ENCODE data around the gene NBPF1.
"Not testable (repeated sequence)": the region's sequence is repeated elsewhere in the genome, so short reads cannot be mapped to it uniquely, and the experiment has no call there.

NBPF1 gene

DNA sequence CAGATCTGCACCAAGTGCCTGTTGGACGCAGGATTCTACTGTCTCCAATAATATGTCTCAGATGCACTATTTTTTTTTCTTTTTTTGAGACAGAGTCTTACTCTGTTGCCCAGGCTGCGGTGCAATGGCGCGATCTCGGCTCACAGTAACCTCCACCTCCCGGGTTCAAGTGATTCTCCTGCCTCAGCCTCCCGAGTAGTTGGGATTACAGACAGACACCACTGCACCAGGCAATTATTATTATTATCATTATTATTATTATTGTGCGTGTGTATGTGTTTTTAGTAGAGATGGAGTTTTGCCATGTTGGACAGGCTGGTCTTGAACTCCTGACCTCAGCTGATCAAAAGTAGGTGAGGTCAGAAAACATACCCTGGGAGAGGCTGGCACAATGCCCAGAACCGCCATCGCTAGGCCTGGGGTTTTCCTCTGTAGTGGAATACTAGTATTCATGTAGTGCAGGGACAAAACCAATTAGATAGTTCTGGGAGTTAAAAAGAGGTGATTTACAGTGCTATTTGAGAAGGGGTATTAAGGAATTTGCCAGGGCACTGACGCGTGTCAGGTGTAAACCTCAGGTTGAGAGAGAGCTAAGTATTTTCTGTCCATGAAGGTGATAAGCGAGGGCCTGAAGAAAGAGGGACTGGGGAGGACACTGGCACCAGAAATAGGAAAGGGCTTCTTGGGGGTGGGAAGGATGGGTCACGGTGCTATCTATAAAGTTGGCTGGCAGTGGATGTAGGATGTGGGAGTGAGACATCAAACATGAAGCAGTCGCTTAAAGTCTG is 100.5 kb downstream of the NBPF1 start:
- DNase-seq (ENCODE audit: low spot score) = not testable (repeated sequence)

Data from COLO829 (cell line).